NCI-H1092 (cell line): ENCODE data around the gene IBA57.

Source experiments
- DNase-seq: peaks from one replicate; lab custom pipeline; 2025; lab: John Stamatoyannopoulos, UW

Gene IBA57

GRCh38 chr1:228156941-228157728 is 8.5 kb upstream of the IBA57 start:
- DNase-seq = no peak

GRCh38 chr1:228157729-228158126 is 7.9 kb upstream of the IBA57 start:
- no peak for DNase-seq

GRCh38 chr1:228158151-228159007 is 7.2 kb upstream of the IBA57 start:
- no peak for DNase-seq

- no peak for DNase-seq
Measured at GRCh38 chr1:228159008-228159665, 6.5 kb upstream of the IBA57 start.

- no peak for DNase-seq
Measured at GRCh38 chr1:228160201-228160761, 5.3 kb upstream of the IBA57 start.

GRCh38 chr1:228161362-228161761 is 4.2 kb upstream of the IBA57 start:
- no peak for DNase-seq

GRCh38 chr1:228161866-228162265 is 3.7 kb upstream of the IBA57 start:
- no peak for DNase-seq

- DNase-seq = no peak
Measured at GRCh38 chr1:228162286-228163006, 3.2 kb upstream of the IBA57 start.

GRCh38 chr1:228163007-228163753 is 2.4 kb upstream of the IBA57 start:
- DNase-seq = no peak

GRCh38 chr1:228163776-228164519 is 1.7 kb upstream of the IBA57 start:
- DNase-seq = no peak

GRCh38 chr1:228164561-228165371 is 838 bp upstream of the IBA57 start:
- DNase-seq = no peak

- peak; percentile 59 for DNase-seq
Measured at GRCh38 chr1:228166170-228166936, 749 bp downstream of the IBA57 start.

GRCh38 chr1:228168563-228169270 is 3.1 kb downstream of the IBA57 start:
- no peak for DNase-seq

GRCh38 chr1:228169345-228169744 is 3.7 kb downstream of the IBA57 start:
- DNase-seq = no peak

- no peak for DNase-seq
Measured at GRCh38 chr1:228170666-228171065, 5.1 kb downstream of the IBA57 start.

- DNase-seq = no peak
Measured at GRCh38 chr1:228171221-228171891, 5.8 kb downstream of the IBA57 start.
